Subcutaneous abdominal adipose tissue (tissue), 5 donors: ENCODE data around the gene GCG.

Source experiments
- H3K27ac ChIP-seq: one replicate; pipeline ENCODE4 v1.7.0; 2013; ENCODE audit warnings: low read depth, mild to moderate bottlenecking, inconsistent platforms, low read length, moderate library complexity
- H3K27me3 ChIP-seq, 5 donors: one replicate each; pipeline ENCODE4 v1.7.0; 2013; ENCODE audit warnings: low read length in 5 of 5, inconsistent platforms in 1 of 5; ENCODE audit not compliant: control insufficient read depth in 5 of 5, insufficient read depth in 4 of 5
- H3K36me3 ChIP-seq, 5 donors: one replicate each; pipeline ENCODE4 v1.7.0; 2013; ENCODE audit warnings: low read length in 5 of 5; ENCODE audit not compliant: control insufficient read depth in 5 of 5, insufficient read depth in 5 of 5
- H3K4me1 ChIP-seq, 5 donors: one replicate each; pipeline ENCODE4 v1.7.0; 2013; ENCODE audit warnings: low read length in 5 of 5, mild to moderate bottlenecking in 3 of 5, moderate library complexity in 1 of 5; ENCODE audit not compliant: control insufficient read depth in 5 of 5, insufficient read depth in 5 of 5
- H3K4me3 ChIP-seq, 5 donors: one replicate each; pipeline ENCODE4 v1.7.0; 2013; ENCODE audit warnings: low read length in 5 of 5, low read depth in 1 of 5
- H3K9ac ChIP-seq, 5 donors: one replicate each; pipeline ENCODE4 v1.7.0; 2013; ENCODE audit warnings: low read length in 5 of 5, mild to moderate bottlenecking in 4 of 5, moderate library complexity in 3 of 5
- H3K9me3 ChIP-seq, 5 donors: one replicate each; pipeline ENCODE4 v1.7.0; 2013; ENCODE audit warnings: low read length in 5 of 5; ENCODE audit not compliant: control insufficient read depth in 5 of 5
- donor health status: healthy.
- donor health status: healthy.
- donor health status: healthy.
- donor health status: healthy.
- donor health status: healthy.

The GCG gene

DNA sequence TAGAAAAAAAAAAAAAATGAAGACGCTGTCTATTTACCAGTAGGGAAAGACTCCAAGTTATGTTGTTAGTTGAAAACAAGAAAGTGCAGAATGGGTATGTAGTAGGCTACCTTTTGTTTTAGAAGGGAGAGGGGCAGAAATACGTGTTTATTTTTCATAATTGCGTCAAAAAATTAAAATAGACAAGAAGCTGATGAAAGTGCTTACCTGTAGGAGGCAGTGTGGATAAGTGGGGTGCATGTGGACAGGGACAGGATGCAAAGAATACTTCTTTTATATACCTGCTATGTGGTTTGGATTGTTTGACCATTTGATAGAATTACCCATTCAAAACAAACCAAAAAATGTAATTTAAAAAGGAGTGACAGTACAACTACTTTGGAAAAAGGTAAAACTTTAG, 3.0 kb upstream of the GCG start:
- Histone ChIP-seq H3K27ac (no peak overlapping the region), H3K9ac (no peak overlapping the region), H3K27me3 (no peaks in the 10 kb centered on the region), H3K36me3 (no peaks in the 10 kb centered on the region), H3K4me3 (no peak overlapping the region), H3K4me1 (peaks cover 0 to 7% (median 0%) of the 10 kb centered on the region in 5 donors), H3K9me3 (no peaks in the 10 kb centered on the region)

DNA sequence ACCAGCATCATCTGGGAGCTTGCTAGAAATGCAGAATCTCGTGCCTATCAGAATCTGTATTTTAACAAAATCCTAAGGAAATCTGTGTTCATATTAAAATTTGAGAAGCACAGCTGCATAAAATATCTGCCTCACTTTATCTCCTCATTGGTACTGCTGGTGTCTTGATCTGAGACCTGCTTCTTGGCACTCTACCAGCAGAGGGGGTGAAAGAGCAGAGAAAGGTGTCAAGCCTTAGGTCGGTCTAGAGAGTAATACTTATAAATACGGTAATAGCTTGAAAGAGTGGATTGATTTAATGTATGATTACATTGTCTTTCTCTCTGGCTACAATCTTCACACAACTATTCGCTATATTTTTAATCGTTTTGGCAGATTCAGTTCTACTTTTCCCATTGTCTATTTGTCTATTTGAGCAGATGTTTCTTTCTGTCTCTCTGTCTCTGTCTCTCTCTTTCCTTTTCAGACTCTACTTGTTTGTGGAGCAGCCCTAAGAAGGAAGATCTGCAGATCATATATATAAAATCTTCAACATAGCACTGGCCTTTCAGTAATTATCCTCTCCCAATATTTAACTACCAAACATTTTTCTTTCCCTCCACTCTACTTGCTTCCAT, 1.7 kb upstream of the GCG start:
- peaks cover 0 to 7% (median 0%) of the 10 kb centered on the region in 5 donors for H3K4me1 ChIP-seq
- no peak overlapping the region for H3K4me3 ChIP-seq
- no peaks in the 10 kb centered on the region for H3K36me3 ChIP-seq
- H3K27ac ChIP-seq, result no peak overlapping the region
- no peaks in the 10 kb centered on the region for H3K9me3 ChIP-seq
- no peaks in the 10 kb centered on the region for H3K27me3 ChIP-seq
- H3K9ac ChIP-seq, result no peak overlapping the region

DNA sequence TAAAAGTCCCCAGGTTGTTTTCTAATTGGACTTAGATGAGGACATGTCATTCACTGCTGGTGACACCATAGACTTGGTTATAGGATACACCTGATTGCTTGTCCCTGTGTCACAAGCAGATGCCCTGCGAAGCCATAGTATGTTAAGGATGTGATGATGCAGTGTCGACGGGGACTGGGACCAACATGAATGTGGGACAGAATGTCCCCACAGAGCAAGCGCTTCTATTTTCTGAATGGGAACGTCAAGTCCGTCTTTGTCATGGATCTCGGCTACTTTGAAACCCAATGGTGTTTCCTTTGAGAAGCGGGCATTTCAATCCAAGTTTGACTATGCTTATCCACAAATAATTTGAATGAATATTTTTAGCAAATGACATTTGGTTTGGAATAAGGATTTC, 2.1 kb downstream of the GCG start:
- H3K27ac ChIP-seq, result no peak overlapping the region
- H3K27me3 ChIP-seq, result no peaks in the 10 kb centered on the region
- no peaks in the 10 kb centered on the region for H3K9me3 ChIP-seq
- no peaks in the 10 kb centered on the region for H3K4me1 ChIP-seq
- no peaks in the 10 kb centered on the region for H3K36me3 ChIP-seq
- H3K4me3 ChIP-seq, result no peak overlapping the region
- no peak overlapping the region for H3K9ac ChIP-seq

DNA sequence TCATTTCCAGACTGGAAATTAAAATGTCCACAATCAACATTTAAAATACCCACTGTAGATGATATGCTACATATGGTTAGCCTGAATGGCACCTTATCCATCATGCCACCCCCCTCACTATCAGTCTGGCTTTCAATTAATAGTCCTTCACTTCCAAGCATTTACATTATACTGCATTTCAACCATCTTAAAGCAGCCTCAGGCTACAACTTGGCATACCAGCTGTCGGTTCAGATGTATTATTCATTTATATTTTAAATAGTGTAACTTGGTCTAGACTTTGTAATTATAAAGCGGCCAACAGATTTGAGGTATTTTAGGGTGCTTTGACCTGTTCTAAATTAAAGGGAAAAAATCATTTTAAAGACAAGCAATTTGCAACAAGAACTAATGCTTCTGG, 2.6 kb downstream of the GCG start:
- Histone ChIP-seq H3K27ac (no peak overlapping the region), H3K27me3 (no peaks in the 10 kb centered on the region), H3K4me3 (no peak overlapping the region), H3K36me3 (no peaks in the 10 kb centered on the region), H3K9me3 (no peaks in the 10 kb centered on the region), H3K9ac (no peak overlapping the region), H3K4me1 (no peaks in the 10 kb centered on the region)

DNA sequence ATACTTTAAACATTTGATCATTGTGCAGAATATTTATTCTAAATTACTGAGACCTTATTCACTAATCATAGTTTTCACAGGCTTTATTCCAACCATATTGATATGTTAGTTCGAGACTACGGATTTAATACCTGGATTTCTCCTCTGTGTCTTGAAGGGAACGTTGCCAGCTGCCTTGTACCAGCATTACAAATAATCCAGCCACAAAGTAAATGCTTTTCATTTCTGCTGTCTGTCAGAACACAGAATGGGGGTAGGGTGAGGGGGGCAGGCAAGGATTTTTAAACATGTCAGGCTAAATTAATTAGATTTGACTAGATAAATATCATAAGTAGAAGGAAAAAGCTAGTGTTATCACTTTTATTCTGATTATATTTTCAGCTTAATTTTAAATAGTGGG, 3.1 kb downstream of the GCG start:
- H3K4me3 ChIP-seq, result no peak overlapping the region
- H3K27ac ChIP-seq, result no peak overlapping the region

DNA sequence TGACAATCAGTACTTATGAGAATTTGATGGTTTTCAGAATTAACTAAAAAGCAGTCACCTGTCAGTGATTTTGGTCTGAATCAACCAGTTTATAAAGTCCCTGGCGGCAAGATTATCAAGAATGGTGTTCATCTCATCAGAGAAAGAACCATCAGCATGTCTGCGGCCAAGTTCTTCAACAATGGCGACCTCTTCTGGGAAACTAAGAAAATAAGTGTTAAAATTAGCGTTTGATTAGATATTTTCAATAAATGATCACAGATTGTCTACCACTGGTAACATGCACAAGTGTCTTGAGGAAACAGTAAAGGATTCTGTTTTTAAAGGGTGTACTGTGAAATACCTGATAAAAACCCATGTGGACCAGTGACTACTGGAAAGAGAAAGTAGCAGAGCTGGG, 8.1 kb downstream of the GCG start:
- H3K9ac ChIP-seq, result no peak overlapping the region
- no peak overlapping the region for H3K4me3 ChIP-seq
- H3K27ac ChIP-seq, result no peak overlapping the region
- H3K9me3 ChIP-seq, result no peaks in the 10 kb centered on the region
- no peaks in the 10 kb centered on the region for H3K4me1 ChIP-seq
- no peaks in the 10 kb centered on the region for H3K27me3 ChIP-seq
- H3K36me3 ChIP-seq, result no peaks in the 10 kb centered on the region

More for the DNA sequence above, 3.1 kb downstream of the GCG start:
- Histone ChIP-seq H3K9me3 (no peaks in the 10 kb centered on the region), H3K36me3 (no peaks in the 10 kb centered on the region), H3K27me3 (no peaks in the 10 kb centered on the region), H3K4me1 (no peaks in the 10 kb centered on the region), H3K9ac (no peak overlapping the region)

DNA sequence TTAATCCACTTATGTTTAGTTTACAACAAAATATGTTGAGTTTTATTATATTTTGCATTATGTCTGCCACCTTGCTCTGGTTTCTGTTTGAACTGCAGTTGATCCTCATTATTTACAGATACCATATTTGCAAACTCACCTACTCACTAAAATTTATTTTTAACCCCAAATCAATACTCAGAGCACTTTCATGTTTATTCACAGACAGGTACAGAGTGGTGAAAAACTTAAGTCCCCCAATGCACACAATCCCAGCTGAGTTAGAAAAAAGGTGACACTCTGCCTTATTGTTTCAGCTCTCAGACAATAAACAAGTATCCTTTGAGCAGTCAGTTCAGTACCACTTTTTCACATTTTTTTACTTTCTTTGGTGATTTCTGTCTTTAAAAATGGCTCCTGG, 13.7 kb downstream of the GCG start:
- Histone ChIP-seq H3K27me3 (no peaks in the 10 kb centered on the region), H3K4me3 (no peak overlapping the region), H3K4me1 (no peaks in the 10 kb centered on the region), H3K9me3 (no peaks in the 10 kb centered on the region), H3K27ac (no peak overlapping the region), H3K9ac (no peak overlapping the region), H3K36me3 (no peaks in the 10 kb centered on the region)

DNA sequence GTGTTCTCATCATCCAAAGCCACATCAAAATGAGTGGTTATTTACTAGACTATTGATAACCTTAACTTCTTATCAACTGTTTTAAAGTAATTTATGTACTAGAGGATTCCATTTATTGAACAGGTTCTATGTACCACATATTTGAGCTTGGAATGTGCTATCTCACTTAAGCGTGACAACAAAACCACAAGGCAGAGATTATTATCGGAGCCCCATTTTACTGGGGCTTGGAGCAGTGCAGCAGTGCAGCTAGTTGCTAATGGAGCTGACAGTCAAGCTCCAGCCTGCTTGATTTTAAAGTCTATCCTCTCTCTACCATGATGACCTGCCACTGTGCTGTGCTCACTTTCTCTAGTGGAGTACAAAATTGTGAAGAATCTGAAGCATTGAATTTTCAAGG, 24.6 kb downstream of the GCG start:
- Histone ChIP-seq H3K9me3 (no peaks in the 10 kb centered on the region), H3K9ac (no peak overlapping the region), H3K27ac (no peak overlapping the region), H3K4me1 (peaks cover 0 to 7% (median 0%) of the 10 kb centered on the region in 5 donors), H3K27me3 (no peaks in the 10 kb centered on the region), H3K36me3 (no peaks in the 10 kb centered on the region), H3K4me3 (no peak overlapping the region)

DNA sequence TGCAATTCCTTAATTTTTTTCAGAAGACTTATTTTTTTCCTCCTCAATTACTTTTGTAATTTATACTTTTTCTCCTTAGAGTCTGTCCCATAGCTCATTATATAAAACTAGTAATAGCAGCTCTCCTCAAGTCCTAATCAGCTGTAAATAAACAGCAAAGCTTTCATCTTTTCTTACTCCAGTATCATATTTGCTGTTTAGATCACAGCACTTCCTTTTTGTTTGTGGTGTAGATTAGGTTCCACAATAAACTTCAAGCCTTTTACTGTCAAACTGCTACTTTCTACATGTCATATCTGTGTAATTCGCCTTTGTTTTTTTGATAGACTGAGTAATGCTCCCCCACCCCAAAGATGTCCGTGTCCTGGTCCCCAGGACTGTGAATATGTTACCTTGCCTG, 25.5 kb downstream of the GCG start:
- H3K9ac ChIP-seq, result no peak overlapping the region

DNA sequence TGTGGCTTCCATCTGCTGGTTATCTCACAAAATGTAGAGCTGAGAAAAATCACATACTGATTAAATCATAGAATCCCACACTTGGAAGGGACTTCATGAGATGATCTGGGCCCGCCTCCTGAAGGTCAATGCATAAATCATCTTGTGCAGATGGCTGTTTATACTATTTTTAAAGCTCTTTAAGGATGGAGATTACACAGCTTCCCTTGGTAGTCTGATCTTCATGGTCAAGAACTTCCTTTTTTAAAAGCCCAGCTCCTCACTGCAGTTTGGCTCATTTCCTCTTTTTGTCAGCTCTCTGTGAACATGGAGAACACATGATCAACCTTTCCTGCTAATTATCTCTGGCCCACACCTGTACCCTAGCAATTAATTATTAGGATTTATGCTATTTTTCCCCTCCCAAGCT, 25.9 kb downstream of the GCG start:
- H3K27me3 ChIP-seq, result no peaks in the 10 kb centered on the region
- H3K9me3 ChIP-seq, result no peaks in the 10 kb centered on the region
- peaks cover 0 to 7% (median 0%) of the 10 kb centered on the region in 5 donors for H3K4me1 ChIP-seq
- no peak overlapping the region for H3K4me3 ChIP-seq
- no peak overlapping the region for H3K27ac ChIP-seq
- H3K9ac ChIP-seq, result no peak overlapping the region
- H3K36me3 ChIP-seq, result no peaks in the 10 kb centered on the region

More for the DNA sequence above, 25.5 kb downstream of the GCG start:
- Histone ChIP-seq H3K4me3 (no peak overlapping the region), H3K4me1 (peaks cover 0 to 7% (median 0%) of the 10 kb centered on the region in 5 donors), H3K27me3 (no peaks in the 10 kb centered on the region), H3K9me3 (no peaks in the 10 kb centered on the region), H3K36me3 (no peaks in the 10 kb centered on the region), H3K27ac (no peak overlapping the region)

DNA sequence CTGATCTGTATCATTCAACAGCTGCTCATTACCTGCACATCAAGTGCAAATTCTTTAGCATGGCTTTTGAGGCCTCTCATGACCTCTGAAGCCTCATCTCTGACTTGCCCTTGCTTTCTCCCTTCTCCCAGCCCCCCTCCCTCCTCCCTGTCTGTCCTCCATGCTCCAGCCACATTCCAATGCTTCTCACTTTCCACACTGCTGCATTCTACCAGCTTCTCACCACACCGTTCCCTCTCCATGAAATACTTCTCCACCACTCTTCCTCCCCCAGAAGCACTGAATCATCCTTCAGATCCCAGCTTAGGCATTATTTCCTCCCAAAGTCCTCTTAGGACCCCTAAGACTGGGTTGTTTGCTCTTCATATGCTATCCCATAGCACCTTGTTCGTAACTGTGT, 26.9 kb downstream of the GCG start:
- no peaks in the 10 kb centered on the region for H3K27me3 ChIP-seq
- peaks cover 0 to 7% (median 0%) of the 10 kb centered on the region in 5 donors for H3K4me1 ChIP-seq
- H3K27ac ChIP-seq, result no peak overlapping the region
- no peaks in the 10 kb centered on the region for H3K9me3 ChIP-seq
- no peak overlapping the region for H3K4me3 ChIP-seq
- H3K36me3 ChIP-seq, result no peaks in the 10 kb centered on the region
- H3K9ac ChIP-seq, result no peak overlapping the region
